HG02885 (cell line): ENCODE results near the gene IDS.
"Not testable (repeated sequence)": the region's sequence is repeated elsewhere in the genome, so short reads cannot be mapped to it uniquely, and the experiment has no call there.

ENCODE experiments used
- ATAC-seq: cut with Tn5 transposase; IDR thresholded peaks from one replicate; pipeline ENCODE4 v1.9.1; 2021; ENCODE audit warnings: mild to moderate bottlenecking; ENCODE audit not compliant: unreplicated experiment, poor library complexity

Gene IDS

GRCh38 chrX:149531599-149531998, 26.5 kb upstream of the IDS start:
- ATAC-seq: peak; percentile 67

GRCh38 chrX:149528381-149528780, 23.3 kb upstream of the IDS start:
- no peak for ATAC-seq

GRCh38 chrX:149527705-149528104, 22.6 kb upstream of the IDS start:
- ATAC-seq: peak; percentile 40

GRCh38 chrX:149526318-149527033, 21.4 kb upstream of the IDS start:
- ATAC-seq: not testable (repeated sequence)

GRCh38 chrX:149525903-149526302, 20.8 kb upstream of the IDS start:
- ATAC-seq: peak; percentile 38

- peak; percentile 91 for ATAC-seq
These were observed 20.3 kb upstream of the IDS start for GRCh38 chrX:149525389-149525788.

GRCh38 chrX:149522916-149523315, 17.8 kb upstream of the IDS start:
- no peak for ATAC-seq

GRCh38 chrX:149521438-149521837, 16.3 kb upstream of the IDS start:
- ATAC-seq: no peak

GRCh38 chrX:149520636-149521277, 15.7 kb upstream of the IDS start:
- ATAC-seq: not testable (repeated sequence)

- no peak for ATAC-seq
These were observed 13.1 kb upstream of the IDS start for GRCh38 chrX:149518236-149518635.

GRCh38 chrX:149517308-149517707, 12.2 kb upstream of the IDS start:
- ATAC-seq: no peak

- ATAC-seq: no peak
These were observed 11.5 kb upstream of the IDS start for GRCh38 chrX:149516604-149517003.

GRCh38 chrX:149515954-149516602, 11.0 kb upstream of the IDS start:
- no peak for ATAC-seq

- ATAC-seq: no peak
These were observed 8.8 kb upstream of the IDS start for GRCh38 chrX:149513825-149514428.

- peak; percentile 89 for ATAC-seq
These were observed 7.2 kb upstream of the IDS start for GRCh38 chrX:149512225-149512885.

- ATAC-seq: no peak
These were observed 6.0 kb upstream of the IDS start for GRCh38 chrX:149511081-149511480.

GRCh38 chrX:149510386-149510785, 5.3 kb upstream of the IDS start:
- no peak for ATAC-seq

GRCh38 chrX:149508467-149508866, 3.4 kb upstream of the IDS start:
- ATAC-seq: no peak

- ATAC-seq: no peak
These were observed 1.2 kb upstream of the IDS start for GRCh38 chrX:149506349-149506748.

- no peak for ATAC-seq
These were observed 565 bp upstream of the IDS start for GRCh38 chrX:149505671-149506070.
